A549 (cell line): ENCODE results near the gene MAPK12. TPM values are rescaled to one million over a fixed set of nuclear protein-coding genes. Genes with fewer than 3 reads are reported as not detected.

Experiments
- ATAC-seq, 2 experiments: fragments of 200-7000 bp in 1 of 2; fragments of >200 bp in 1 of 2; cut with Nextera tagmentation in 1 of 2; cut with Tn5 transposase in 1 of 2; 3 replicates each; pipeline versions ENCODE4 v1.8.0 to v1.9.1; 2018 to 2020; ENCODE audit warnings: mild to moderate bottlenecking in 1 of 2, moderate library complexity in 1 of 2
- CTCF ChIA-PET: fragments of 300-600 bp; sonication (Branson Sonifier 250); formaldehyde crosslinking; extraction: SDS; loops from one replicate; lab custom pipeline; 2021; ENCODE audit warnings: antibody characterized with exemption, inconsistent platforms; lab: Yijun Ruan, JAX
- POLR2A ChIA-PET: fragments of 350-600 bp; formaldehyde crosslinking; extraction: SDS; loops from one replicate; lab custom pipeline; 2021; ENCODE audit warnings: antibody characterized with exemption, inconsistent platforms; lab: Yijun Ruan, JAX
- DNase-seq, 2 experiments: peaks; one replicate each; pipeline versions ENCODE4 v3.0.0 to v3.0.0-alpha.2; 2011 to 2016; ENCODE audit warnings: low read depth in 1 of 2, low spot score in 1 of 2
- FAIRE-seq: peaks from 2 replicates; lab custom pipeline; 2011; peaks lifted over from hg19 to GRCh38; lab: Jason Lieb, UNC
- H3K27ac ChIP-seq, 2 experiments: fragments of >200 bp; sonication (Bioruptor Twin); formaldehyde crosslinking; 3 replicates each; pipeline ENCODE4 v1.5.1; 2016 to 2017
- H3K4me1 ChIP-seq: fragments of >200 bp; sonication (Bioruptor Twin); formaldehyde crosslinking; 3 replicates; pipeline ENCODE4 v1.6.1; 2016
- H3K4me2 ChIP-seq: fragments of >200 bp; sonication (Bioruptor Twin); formaldehyde crosslinking; 3 replicates; pipeline ENCODE4 v1.6.1; 2016
- H3K4me3 ChIP-seq: fragments of >200 bp; sonication (Bioruptor Twin); formaldehyde crosslinking; 3 replicates; pipeline ENCODE4 v1.5.1; 2016
- H3K9me3 ChIP-seq: fragments of >200 bp; sonication (Bioruptor Twin); formaldehyde crosslinking; 3 replicates; pipeline ENCODE4 v1.6.1; 2016
- FOSB ChIP-seq: fragments of 250-450 bp; sonication (Bioruptor Pico); IDR thresholded peaks from 2 replicates; pipeline ENCODE4 v1.5.0; 2020; ENCODE audit warnings: mild to moderate bottlenecking, moderate library complexity
- FOSL2 ChIP-seq, 2 experiments: fragments of 450-650 bp in 1 of 2; fragments of >200 bp in 1 of 2; sonication (Bioruptor Twin) in 1 of 2; formaldehyde crosslinking; IDR thresholded peaks; 2 replicates each; pipeline versions ENCODE4 v1.5.0 to v1.6.1; 2016 to 2020; ENCODE audit warnings: mild to moderate bottlenecking in 1 of 2, moderate library complexity in 1 of 2
- HEYL ChIP-seq: fragments of 250-450 bp; sonication (Bioruptor Pico); IDR thresholded peaks from 2 replicates; pipeline ENCODE4 v1.8.0; 2021; ENCODE audit warnings: mild to moderate bottlenecking, moderate library complexity
- HOXA7 ChIP-seq: fragments of 250-450 bp; sonication (Bioruptor Pico); IDR thresholded peaks from 2 replicates; pipeline ENCODE4 v1.5.0; 2020; ENCODE audit warnings: mild to moderate bottlenecking, moderate library complexity
- HOXB13 ChIP-seq: fragments of 250-450 bp; sonication (Bioruptor Pico); IDR thresholded peaks from 2 replicates; pipeline ENCODE4 v1.5.0; 2020; ENCODE audit warnings: low read depth, mild to moderate bottlenecking, moderate library complexity
- HOXB5 ChIP-seq: fragments of 250-450 bp; sonication (Bioruptor Pico); IDR thresholded peaks from 2 replicates; pipeline ENCODE4 v1.5.0; 2020; ENCODE audit warnings: mild to moderate bottlenecking, moderate library complexity
- JUNB ChIP-seq: fragments of >200 bp; sonication (Bioruptor Twin); formaldehyde crosslinking; IDR thresholded peaks from 2 replicates; pipeline ENCODE4 v1.6.1; 2016
- KDM1A ChIP-seq: fragments of 200-600 bp; sonication (generic); IDR thresholded peaks from 2 replicates; pipeline ENCODE4 v1.6.1; 2016; ENCODE audit warnings: low read depth, mild to moderate bottlenecking
- NPAS2 ChIP-seq: fragments of 250-450 bp; sonication (Bioruptor Pico); IDR thresholded peaks from 2 replicates; pipeline ENCODE4 v1.8.0; 2022; ENCODE audit warnings: mild to moderate bottlenecking, moderate library complexity, borderline replicate concordance
- POLR2A ChIP-seq: IDR thresholded peaks from 2 replicates; pipeline ENCODE4 v1.6.1; 2012; ENCODE audit warnings: mild to moderate bottlenecking, low read length
- RARB ChIP-seq: fragments of 250-450 bp; sonication (Bioruptor Pico); IDR thresholded peaks from 2 replicates; pipeline ENCODE4 v1.8.0; 2021; ENCODE audit warnings: mild to moderate bottlenecking, moderate library complexity
- RCOR1 ChIP-seq: fragments of 150-350 bp; IDR thresholded peaks from 2 replicates; pipeline ENCODE4 v1.6.1; 2014; ENCODE audit warnings: antibody characterized with exemption, low read length, low read depth
- RNF2 ChIP-seq: fragments of 200-600 bp; sonication (generic); IDR thresholded peaks from 2 replicates; pipeline ENCODE4 v1.6.1; 2016; ENCODE audit warnings: low read depth, mild to moderate bottlenecking, antibody characterized with exemption, moderate library complexity, borderline replicate concordance
- SMC3 ChIP-seq: fragments of >200 bp; sonication (Bioruptor Twin); formaldehyde crosslinking; IDR thresholded peaks from 3 replicates; pipeline ENCODE4 v1.6.1; 2018; ENCODE audit warnings: inconsistent platforms
- SREBF2 ChIP-seq: fragments of 450-650 bp; IDR thresholded peaks from 2 replicates; pipeline ENCODE4 v1.6.1; 2014; ENCODE audit warnings: mild to moderate bottlenecking, moderate library complexity
- TP53 ChIP-seq: fragments of 250-450 bp; sonication (Bioruptor Pico); IDR thresholded peaks from 2 replicates; pipeline ENCODE4 v1.5.0; 2021; ENCODE audit warnings: mild to moderate bottlenecking, moderate library complexity
- ZC3H11A ChIP-seq: fragments of 450-650 bp; IDR thresholded peaks from 2 replicates; pipeline ENCODE4 v1.6.1; 2014; ENCODE audit warnings: antibody characterized with exemption, mild to moderate bottlenecking
- WGBS: methylation state at CpG from one replicate; pipeline ENCODE4 v1.1.6; 2017; ENCODE audit errors: missing lambda C conversion rate; 5-methylcytosine and 5-hydroxymethylcytosine counted together
- polyA plus RNA-seq, 4 experiments: library from polyadenylated mRNA; depleted of rRNA in 3 of 4; stranded (reverse); fragments of >200 nt; fragmentation: RNase III in 1 of 4; extraction: RNeasy Plus Mini Kit Qiagen cat#74134 plus additional on column Dnase treatment in 1 of 4; gene quantifications; 2 replicates in 3 of 4; 3 replicates in 1 of 4; pipeline ENCODE4 v1.2.3, GENCODE V29; 2011 to 2017
- TF ChIP-seq, protein P1 (sequence below): fragments of 150-350 bp; IDR thresholded peaks from 2 replicates; pipeline ENCODE4 v1.6.1; 2014; ENCODE audit warnings: low read depth, mild to moderate bottlenecking, low read length
- TF ChIP-seq, protein P2 (sequence below): fragments of >200 bp; sonication (Bioruptor Twin); formaldehyde crosslinking; IDR thresholded peaks from 3 replicates; pipeline ENCODE4 v1.5.1; 2016
- TF ChIP-seq, protein P3 (sequence below): fragments of >200 bp; sonication (Bioruptor Twin); formaldehyde crosslinking; IDR thresholded peaks from 2 replicates; pipeline ENCODE4 v1.6.1; 2016
- TF ChIP-seq, protein P4 (sequence below): fragments of 450-650 bp; IDR thresholded peaks from 2 replicates; pipeline ENCODE4 v1.6.1; 2014; ENCODE audit warnings: antibody characterized with exemption
- TF ChIP-seq, protein P5 (sequence below): fragments of 250-450 bp; sonication (Bioruptor Pico); IDR thresholded peaks from 2 replicates; pipeline ENCODE4 v1.5.0; 2020; ENCODE audit warnings: low read depth, mild to moderate bottlenecking, moderate library complexity

The MAPK12 gene
- polyA plus RNA-seq, 2 of the 4 experiments (the other 2 are of a cell fraction) = 12.5 to 25.8 TPM

DNA sequence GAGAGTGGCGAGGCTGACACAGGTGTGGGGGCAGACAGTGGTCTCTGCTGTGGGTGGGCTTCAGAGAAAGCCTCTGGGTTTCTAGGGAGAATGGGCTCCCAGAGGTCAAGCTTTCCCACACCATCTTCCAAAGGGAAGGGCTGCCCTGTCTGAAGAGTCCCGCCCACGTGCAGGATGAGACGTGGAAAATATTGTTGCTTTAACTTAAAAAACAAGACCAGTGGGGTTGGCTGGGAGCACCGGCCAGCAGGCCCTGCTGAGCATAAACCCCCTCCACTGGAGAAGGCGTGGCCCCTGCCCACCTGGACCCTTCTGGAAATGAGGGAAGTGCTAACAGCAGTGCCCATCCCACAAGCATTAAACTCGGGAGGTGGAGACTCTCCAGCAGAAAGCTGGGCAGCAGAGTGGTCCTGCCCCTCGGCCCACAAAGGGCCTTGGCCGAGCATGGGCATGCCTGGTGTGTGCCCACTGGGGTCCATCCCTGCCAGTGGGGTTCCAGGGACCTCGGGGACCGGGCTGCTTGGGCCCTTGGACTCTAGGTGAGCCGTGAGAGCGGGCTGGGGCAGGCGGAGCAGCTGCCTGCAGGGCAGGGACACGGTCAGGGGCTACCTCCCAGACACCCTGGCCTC is 45.3 kb downstream of the MAPK12 start:
- ATAC-seq = no peak
- no peak for DNase-seq
- no peak for FAIRE-seq
- POLR2A ChIA-PET = no interaction called here
- no peak overlapping the region for H3K4me2 ChIP-seq
- H3K4me1 ChIP-seq = no peaks in the 10 kb centered on the region
- H3K9me3 ChIP-seq = no peaks in the 10 kb centered on the region
- H3K27ac ChIP-seq = no peak overlapping the region
- H3K4me3 ChIP-seq = no peak overlapping the region
- CTCF ChIA-PET = interaction anchor here (0.6 to 1.9 kb wide), 6 partner anchors 14 to 73 kb away, joined by 3 to 10 read pairs (median 4); no protein-coding TSS in a partner anchor
- WGBS = 78% methylated on average over 6 of the region's 15 CpGs
- TF ChIP-seq, protein P1, sequence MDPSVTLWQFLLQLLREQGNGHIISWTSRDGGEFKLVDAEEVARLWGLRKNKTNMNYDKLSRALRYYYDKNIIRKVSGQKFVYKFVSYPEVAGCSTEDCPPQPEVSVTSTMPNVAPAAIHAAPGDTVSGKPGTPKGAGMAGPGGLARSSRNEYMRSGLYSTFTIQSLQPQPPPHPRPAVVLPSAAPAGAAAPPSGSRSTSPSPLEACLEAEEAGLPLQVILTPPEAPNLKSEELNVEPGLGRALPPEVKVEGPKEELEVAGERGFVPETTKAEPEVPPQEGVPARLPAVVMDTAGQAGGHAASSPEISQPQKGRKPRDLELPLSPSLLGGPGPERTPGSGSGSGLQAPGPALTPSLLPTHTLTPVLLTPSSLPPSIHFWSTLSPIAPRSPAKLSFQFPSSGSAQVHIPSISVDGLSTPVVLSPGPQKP = no peak
- TF ChIP-seq HOXB13 (CRISPR knock-in tag) (no peak), FOSB (CRISPR knock-in tag) (no peak), TP53 (no peak), KDM1A (no peak), NPAS2 (no peak)

DNA sequence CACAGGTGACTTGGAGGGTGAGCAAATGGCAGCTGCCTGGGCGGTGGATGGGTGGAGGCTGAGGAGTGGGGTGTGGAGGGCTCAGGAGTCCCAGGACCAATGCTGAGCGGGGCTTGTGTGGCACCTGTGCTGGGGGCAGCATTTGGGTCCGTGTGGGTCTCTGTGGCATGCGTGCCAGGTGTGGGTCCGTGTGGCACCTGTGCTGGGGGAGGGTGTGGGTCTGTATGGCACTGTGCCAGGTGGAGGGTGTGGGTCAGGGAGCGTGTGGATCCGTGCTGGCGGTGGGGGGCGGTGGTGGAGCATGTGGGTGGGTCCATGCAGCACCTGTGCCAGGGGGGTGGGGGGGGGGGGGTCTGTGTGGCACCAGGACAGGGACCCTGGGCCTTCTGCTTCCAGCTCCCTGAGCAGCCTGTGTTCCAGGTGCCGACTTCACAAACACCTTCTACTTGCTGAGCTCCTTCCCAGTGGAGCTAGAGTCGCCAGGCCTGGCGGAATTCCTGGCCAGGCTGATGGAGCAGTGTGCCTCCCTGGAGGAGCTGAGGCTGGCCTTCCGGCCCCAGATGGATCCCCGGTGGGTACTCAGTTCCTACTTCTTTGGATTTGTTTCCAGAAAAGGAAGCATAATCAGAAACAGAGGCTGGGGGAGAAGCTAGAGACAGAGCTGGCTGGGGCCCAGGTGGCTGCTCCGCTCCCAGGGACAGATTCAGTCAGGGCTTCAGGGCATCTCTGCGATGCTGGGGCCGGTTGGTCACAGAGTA is 46.0 kb downstream of the MAPK12 start:
- TF ChIP-seq ZC3H11A = no peak
- TF ChIP-seq POLR2A = no peak
- TF ChIP-seq, protein P2, sequence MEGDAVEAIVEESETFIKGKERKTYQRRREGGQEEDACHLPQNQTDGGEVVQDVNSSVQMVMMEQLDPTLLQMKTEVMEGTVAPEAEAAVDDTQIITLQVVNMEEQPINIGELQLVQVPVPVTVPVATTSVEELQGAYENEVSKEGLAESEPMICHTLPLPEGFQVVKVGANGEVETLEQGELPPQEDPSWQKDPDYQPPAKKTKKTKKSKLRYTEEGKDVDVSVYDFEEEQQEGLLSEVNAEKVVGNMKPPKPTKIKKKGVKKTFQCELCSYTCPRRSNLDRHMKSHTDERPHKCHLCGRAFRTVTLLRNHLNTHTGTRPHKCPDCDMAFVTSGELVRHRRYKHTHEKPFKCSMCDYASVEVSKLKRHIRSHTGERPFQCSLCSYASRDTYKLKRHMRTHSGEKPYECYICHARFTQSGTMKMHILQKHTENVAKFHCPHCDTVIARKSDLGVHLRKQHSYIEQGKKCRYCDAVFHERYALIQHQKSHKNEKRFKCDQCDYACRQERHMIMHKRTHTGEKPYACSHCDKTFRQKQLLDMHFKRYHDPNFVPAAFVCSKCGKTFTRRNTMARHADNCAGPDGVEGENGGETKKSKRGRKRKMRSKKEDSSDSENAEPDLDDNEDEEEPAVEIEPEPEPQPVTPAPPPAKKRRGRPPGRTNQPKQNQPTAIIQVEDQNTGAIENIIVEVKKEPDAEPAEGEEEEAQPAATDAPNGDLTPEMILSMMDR = no peak
- no peak for TF ChIP-seq HEYL (CRISPR knock-in tag)
- TF ChIP-seq FOSB (CRISPR knock-in tag) = no peak
- TF ChIP-seq RCOR1 = no peak
- TF ChIP-seq RARB (CRISPR knock-in tag) = no peak
- H3K4me2 ChIP-seq = no peak overlapping the region
- no peaks in the 10 kb centered on the region for H3K4me1 ChIP-seq
- no peak overlapping the region for H3K27ac ChIP-seq
- FAIRE-seq (no peak), ATAC-seq (no peak), DNase-seq (no peak)
- whole genome bisulfite sequencing = 89% methylated on average over 8 of the region's 17 CpGs
- no peak overlapping the region for H3K4me3 ChIP-seq
- CTCF ChIA-PET = interaction anchor here (1.1 to 2.1 kb wide), 5 partner anchors 22 to 72 kb away, joined by 3 to 10 read pairs (median 4); no protein-coding TSS in a partner anchor
- H3K9me3 ChIP-seq = no peaks in the 10 kb centered on the region
- POLR2A ChIA-PET = no interaction called here

DNA sequence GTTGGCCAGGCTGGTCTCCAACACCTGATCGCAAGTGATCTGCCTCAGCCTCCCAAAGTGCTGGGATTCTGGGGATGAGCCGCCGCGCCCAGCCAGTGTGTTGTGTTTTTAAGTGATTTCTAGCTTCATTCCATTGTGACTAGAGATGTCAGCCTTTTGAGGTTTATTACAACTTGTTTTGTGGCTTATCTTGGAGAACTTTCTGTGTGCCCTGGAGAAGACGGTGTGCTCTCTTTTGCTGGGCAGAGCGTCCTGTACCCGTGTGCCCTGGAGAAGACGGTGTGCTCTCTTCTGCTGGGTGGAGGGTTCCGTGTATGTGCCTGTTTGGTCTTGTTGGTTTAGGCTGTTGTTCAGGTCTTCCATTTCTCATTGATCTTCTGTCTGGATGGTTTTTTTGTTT is 48.2 kb downstream of the MAPK12 start:
- FAIRE-seq = no peak

More for the DNA sequence above, 48.2 kb downstream of the MAPK12 start:
- DNase-seq (no peak), ATAC-seq (no peak)
- Histone ChIP-seq H3K4me2 (no peak overlapping the region), H3K27ac (no peak overlapping the region), H3K4me1 (no peaks in the 10 kb centered on the region), H3K9me3 (no peaks in the 10 kb centered on the region), H3K4me3 (no peak overlapping the region)
- TF ChIP-seq, protein P3, sequence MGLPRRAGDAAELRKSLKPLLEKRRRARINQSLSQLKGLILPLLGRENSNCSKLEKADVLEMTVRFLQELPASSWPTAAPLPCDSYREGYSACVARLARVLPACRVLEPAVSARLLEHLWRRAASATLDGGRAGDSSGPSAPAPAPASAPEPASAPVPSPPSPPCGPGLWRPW = no peak
- TF ChIP-seq HOXA7 (CRISPR knock-in tag) (no peak), SREBF2 (no peak), RNF2 (no peak), JUNB (no peak), SMC3 (no peak), FOSL2 (IDR thresholded peaks at IDR 0.05) (no peak), FOSL2 (CRISPR knock-in tag; IDR thresholded peaks at IDR 0.05) (no peak), HOXB5 (no peak)
- TF ChIP-seq, protein P4, sequence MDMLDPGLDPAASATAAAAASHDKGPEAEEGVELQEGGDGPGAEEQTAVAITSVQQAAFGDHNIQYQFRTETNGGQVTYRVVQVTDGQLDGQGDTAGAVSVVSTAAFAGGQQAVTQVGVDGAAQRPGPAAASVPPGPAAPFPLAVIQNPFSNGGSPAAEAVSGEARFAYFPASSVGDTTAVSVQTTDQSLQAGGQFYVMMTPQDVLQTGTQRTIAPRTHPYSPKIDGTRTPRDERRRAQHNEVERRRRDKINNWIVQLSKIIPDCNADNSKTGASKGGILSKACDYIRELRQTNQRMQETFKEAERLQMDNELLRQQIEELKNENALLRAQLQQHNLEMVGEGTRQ = no peak
- TF ChIP-seq, protein P5, sequence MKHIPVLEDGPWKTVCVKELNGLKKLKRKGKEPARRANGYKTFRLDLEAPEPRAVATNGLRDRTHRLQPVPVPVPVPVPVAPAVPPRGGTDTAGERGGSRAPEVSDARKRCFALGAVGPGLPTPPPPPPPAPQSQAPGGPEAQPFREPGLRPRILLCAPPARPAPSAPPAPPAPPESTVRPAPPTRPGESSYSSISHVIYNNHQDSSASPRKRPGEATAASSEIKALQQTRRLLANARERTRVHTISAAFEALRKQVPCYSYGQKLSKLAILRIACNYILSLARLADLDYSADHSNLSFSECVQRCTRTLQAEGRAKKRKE (CRISPR knock-in tag) = no peak
- TF ChIP-seq, protein P1 = no peak
- CTCF ChIA-PET = interaction anchor here (0.7 kb wide), 1 partner anchor 23 kb away, joined by 3 read pairs; no protein-coding TSS in a partner anchor
- POLR2A ChIA-PET = no interaction called here
- WGBS = over 99% methylated on average over 9 of the region's 9 CpGs
